ENCODE results near the gene TSPAN15.

- TF ChIP-seq YY2 (tag by site-specific recombination; IDR thresholded peaks at IDR 0.05), result no peak
- no peak for TF ChIP-seq ZNF274 (IDR thresholded peaks at IDR 0.05; ENCODE audit: low read length)
- no peak for TF ChIP-seq ZNF274 (tag by site-specific recombination; IDR thresholded peaks at IDR 0.05; ENCODE audit: borderline replicate concordance)
- TF ChIP-seq ZNF629 (tag by site-specific recombination; IDR thresholded peaks at IDR 0.05), result no peak
Observed at GRCh38 chr10:69413221-69413865, 37.9 kb upstream of the TSPAN15 start.
